ENCODE data around the gene COG3. TPM values are rescaled to one million over a fixed set of nuclear protein-coding genes. Genes with fewer than 3 reads are reported as not detected.

COG3 gene
- total and polyA plus RNA-seq, 4 donors, result 14.7 to 66.7 (median 22.4) TPM

DNA sequence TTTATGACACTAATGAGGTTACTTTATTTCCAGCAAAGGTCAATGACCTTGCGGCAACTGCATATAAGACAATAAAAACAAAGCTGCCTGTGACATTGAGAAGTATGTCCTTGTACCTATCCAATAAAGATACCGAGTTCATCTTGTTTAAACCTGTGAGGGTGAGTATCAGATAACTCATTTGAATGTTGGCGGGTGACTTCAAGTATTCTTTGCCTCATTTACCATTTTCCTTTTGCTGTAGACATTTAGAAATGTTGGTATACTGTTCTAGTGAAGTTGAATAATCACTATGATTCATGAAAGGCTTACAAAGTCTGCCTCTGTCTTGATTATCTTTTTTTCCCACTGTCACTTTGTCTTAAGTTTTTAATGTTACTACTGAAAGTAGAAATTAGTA is 65.0 kb downstream of the COG3 start:
- TF ChIP-seq, protein P1, sequence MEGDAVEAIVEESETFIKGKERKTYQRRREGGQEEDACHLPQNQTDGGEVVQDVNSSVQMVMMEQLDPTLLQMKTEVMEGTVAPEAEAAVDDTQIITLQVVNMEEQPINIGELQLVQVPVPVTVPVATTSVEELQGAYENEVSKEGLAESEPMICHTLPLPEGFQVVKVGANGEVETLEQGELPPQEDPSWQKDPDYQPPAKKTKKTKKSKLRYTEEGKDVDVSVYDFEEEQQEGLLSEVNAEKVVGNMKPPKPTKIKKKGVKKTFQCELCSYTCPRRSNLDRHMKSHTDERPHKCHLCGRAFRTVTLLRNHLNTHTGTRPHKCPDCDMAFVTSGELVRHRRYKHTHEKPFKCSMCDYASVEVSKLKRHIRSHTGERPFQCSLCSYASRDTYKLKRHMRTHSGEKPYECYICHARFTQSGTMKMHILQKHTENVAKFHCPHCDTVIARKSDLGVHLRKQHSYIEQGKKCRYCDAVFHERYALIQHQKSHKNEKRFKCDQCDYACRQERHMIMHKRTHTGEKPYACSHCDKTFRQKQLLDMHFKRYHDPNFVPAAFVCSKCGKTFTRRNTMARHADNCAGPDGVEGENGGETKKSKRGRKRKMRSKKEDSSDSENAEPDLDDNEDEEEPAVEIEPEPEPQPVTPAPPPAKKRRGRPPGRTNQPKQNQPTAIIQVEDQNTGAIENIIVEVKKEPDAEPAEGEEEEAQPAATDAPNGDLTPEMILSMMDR (IDR thresholded peaks at IDR 0.05; ENCODE audit: control extremely low read depth, extremely low read depth), result no peak
- no peak for DNase-seq
- H3K27ac ChIP-seq (ENCODE audit: low read depth in 1 of 2, low read length in 1 of 2), result no peak overlapping the region
- peaks cover 0 to 11% (median 0%) of the 10 kb centered on the region in 5 donors for H3K4me1 ChIP-seq (ENCODE audit: control insufficient read depth in 5 of 5, insufficient read depth in 5 of 5, low read length in 5 of 5)
- 89 to 93% methylated on average over 3 of the region's 3 CpGs for WGBS, 2 donors
- ATAC-seq (ENCODE audit: insufficient read depth, low FRiP score), result no peak
- H3K9ac ChIP-seq (ENCODE audit: insufficient read depth in 1 of 2, low read length in 2 of 2), result no peak overlapping the region
- no peak overlapping the region for H3K4me3 ChIP-seq
- peaks cover 21 to 39% (median 27%) of the 10 kb centered on the region in 4 donors for H3K36me3 ChIP-seq (ENCODE audit: control insufficient read depth in 4 of 4, insufficient read depth in 4 of 4, low read length in 4 of 4)
- H3K9me3 ChIP-seq (ENCODE audit: control insufficient read depth in 4 of 4, insufficient read depth in 3 of 4, low read length in 3 of 4), result no peaks in the 10 kb centered on the region
- H3K27me3 ChIP-seq (ENCODE audit: control insufficient read depth in 3 of 3, insufficient read depth in 3 of 3, low read length in 2 of 3), result no peaks in the 10 kb centered on the region

DNA sequence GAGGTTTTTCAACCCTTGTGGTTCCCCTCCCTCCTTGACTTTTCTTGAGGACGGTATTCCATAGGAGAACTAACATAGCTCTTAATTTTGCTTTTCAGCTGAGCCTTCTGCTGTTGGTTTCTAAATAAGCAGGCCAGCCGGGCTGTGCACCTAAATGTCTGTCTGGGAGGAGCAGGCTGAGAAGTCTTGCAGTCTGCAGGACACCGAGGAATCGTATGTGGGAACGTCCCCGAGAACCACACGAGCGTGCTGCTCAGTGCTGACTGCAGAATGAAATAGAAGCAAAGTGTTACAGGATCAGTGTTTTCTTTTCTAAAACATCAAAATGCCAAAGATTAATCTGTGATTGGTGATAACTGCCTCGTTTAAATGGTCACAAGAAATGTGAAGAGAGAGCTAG is 69.9 kb downstream of the COG3 start:
- Histone ChIP-seq H3K27me3 (ENCODE audit: control insufficient read depth in 3 of 3, insufficient read depth in 3 of 3, low read length in 2 of 3) (no peaks in the 10 kb centered on the region), H3K36me3 (ENCODE audit: control insufficient read depth in 4 of 4, insufficient read depth in 4 of 4, low read length in 4 of 4) (peaks cover 24 to 41% (median 28%) of the 10 kb centered on the region in 4 donors), H3K9ac (ENCODE audit: insufficient read depth in 1 of 2, low read length in 2 of 2) (no peak overlapping the region), H3K4me3 (no peak overlapping the region), H3K9me3 (ENCODE audit: control insufficient read depth in 4 of 4, insufficient read depth in 3 of 4, low read length in 3 of 4) (no peaks in the 10 kb centered on the region), H3K27ac (ENCODE audit: low read depth in 1 of 2, low read length in 1 of 2) (no peak overlapping the region), H3K4me1 (ENCODE audit: control insufficient read depth in 5 of 5, insufficient read depth in 5 of 5, low read length in 5 of 5) (no peaks in the 10 kb centered on the region)
- WGBS, 2 donors, result 91 to 93% methylated on average over 9 of the region's 9 CpGs
- TF ChIP-seq, protein P1 (IDR thresholded peaks at IDR 0.05; ENCODE audit: control extremely low read depth, extremely low read depth), result no peak
- ATAC-seq (ENCODE audit: insufficient read depth, low FRiP score) (no peak), DNase-seq (no peak)

DNA sequence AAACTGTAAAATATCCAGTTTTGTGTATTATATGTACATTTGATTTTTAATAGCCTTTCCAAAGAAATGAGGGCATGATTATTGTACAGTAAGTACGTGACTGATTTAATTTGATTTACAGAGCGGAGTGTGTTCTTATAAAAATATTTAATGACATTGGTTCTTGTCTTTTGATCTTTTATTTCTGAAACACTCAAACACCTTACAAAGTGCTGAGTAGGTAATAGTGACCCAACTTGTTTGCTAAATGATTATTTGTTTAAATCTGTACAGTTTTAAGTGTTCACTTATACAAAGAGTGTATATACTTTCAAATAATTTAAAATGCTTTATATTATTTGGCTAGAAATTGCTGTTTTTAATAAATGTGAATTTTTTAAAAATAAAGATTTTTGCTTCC is 71.5 kb downstream of the COG3 start:
- no peak overlapping the region for H3K4me3 ChIP-seq
- ATAC-seq (ENCODE audit: insufficient read depth, low FRiP score) (no peak), DNase-seq (no peak)
- H3K36me3 ChIP-seq (ENCODE audit: control insufficient read depth in 4 of 4, insufficient read depth in 4 of 4, low read length in 4 of 4), result peaks cover 15 to 30% (median 22%) of the 10 kb centered on the region in 4 donors
- WGBS, 2 donors, result 84 to 92% methylated on average over 2 of the region's 2 CpGs
- no peak overlapping the region for H3K9ac ChIP-seq (ENCODE audit: insufficient read depth in 1 of 2, low read length in 2 of 2)
- no peaks in the 10 kb centered on the region for H3K9me3 ChIP-seq (ENCODE audit: control insufficient read depth in 4 of 4, insufficient read depth in 3 of 4, low read length in 3 of 4)
- H3K27me3 ChIP-seq (ENCODE audit: control insufficient read depth in 3 of 3, insufficient read depth in 3 of 3, low read length in 2 of 3), result no peaks in the 10 kb centered on the region
- H3K27ac ChIP-seq (ENCODE audit: low read depth in 1 of 2, low read length in 1 of 2), result no peak overlapping the region
- TF ChIP-seq, protein P1 (IDR thresholded peaks at IDR 0.05; ENCODE audit: control extremely low read depth, extremely low read depth), result no peak
- H3K4me1 ChIP-seq (ENCODE audit: control insufficient read depth in 5 of 5, insufficient read depth in 5 of 5, low read length in 5 of 5), result no peaks in the 10 kb centered on the region

DNA sequence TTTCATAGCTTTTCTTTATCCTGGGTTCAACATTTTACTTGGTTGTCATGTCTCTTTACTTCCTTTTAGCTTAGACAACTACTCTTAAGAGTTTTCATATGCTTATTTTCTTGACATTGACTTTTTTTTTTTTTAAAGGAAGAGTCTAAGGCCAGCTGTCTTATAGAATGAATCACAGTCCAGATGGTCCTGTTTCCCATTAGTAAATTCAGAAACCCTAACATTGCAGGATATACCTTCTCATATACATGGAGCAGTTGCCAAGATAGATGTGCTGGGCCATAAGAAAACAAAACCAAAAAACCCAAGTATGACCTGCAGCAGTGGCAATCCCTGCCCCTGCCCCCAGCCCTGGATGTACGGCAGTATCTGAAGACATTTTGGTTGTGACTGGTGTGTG is 72.8 kb downstream of the COG3 start:
- H3K36me3 ChIP-seq (ENCODE audit: control insufficient read depth in 4 of 4, insufficient read depth in 4 of 4, low read length in 4 of 4), result peaks cover 14 to 25% (median 17%) of the 10 kb centered on the region in 4 donors
- no peaks in the 10 kb centered on the region for H3K27me3 ChIP-seq (ENCODE audit: control insufficient read depth in 3 of 3, insufficient read depth in 3 of 3, low read length in 2 of 3)
- H3K27ac ChIP-seq (ENCODE audit: low read depth in 1 of 2, low read length in 1 of 2), result no peak overlapping the region
- H3K4me3 ChIP-seq, result no peak overlapping the region
- TF ChIP-seq, protein P1 (IDR thresholded peaks at IDR 0.05; ENCODE audit: control extremely low read depth, extremely low read depth), result no peak
- ATAC-seq (ENCODE audit: insufficient read depth, low FRiP score) (no peak), DNase-seq (no peak)
- no peak overlapping the region for H3K9ac ChIP-seq (ENCODE audit: insufficient read depth in 1 of 2, low read length in 2 of 2)
- H3K9me3 ChIP-seq (ENCODE audit: control insufficient read depth in 4 of 4, insufficient read depth in 3 of 4, low read length in 3 of 4), result no peaks in the 10 kb centered on the region
- no peaks in the 10 kb centered on the region for H3K4me1 ChIP-seq (ENCODE audit: control insufficient read depth in 5 of 5, insufficient read depth in 5 of 5, low read length in 5 of 5)
- 94 to 100% methylated on average over 1 of the region's 1 CpG for WGBS, 2 donors

Measured in lung (tissue), 12 donors.